Liver (tissue), 9 donors: ENCODE measurements around the gene DCTN1. TPM values are rescaled to one million over a fixed set of nuclear protein-coding genes. Genes with fewer than 3 reads are reported as not detected.
A peak's percentile ranks its signal among the peaks of the same experiment; 100 is the strongest.
"Not testable (repeated sequence)": the region's sequence is repeated elsewhere in the genome, so short reads cannot be mapped to it uniquely, and the experiment has no call there.

Source experiments
- DNase-seq: peaks from one replicate; pipeline ENCODE4 v3.0.0-alpha.2; 2017; ENCODE audit warnings: low spot score
- H3K27ac ChIP-seq, 2 donors: one replicate each; pipeline ENCODE4 v1.7.0; 2013; ENCODE audit warnings: inconsistent platforms in 2 of 2, low read length in 2 of 2, control low read depth in 1 of 2, low read depth in 1 of 2, mild to moderate bottlenecking in 1 of 2
- H3K27me3 ChIP-seq, 4 donors: one replicate each; pipeline versions ENCODE4 v1.6.1 to v1.7.0; 2013; ENCODE audit warnings: low read length in 3 of 4, inconsistent platforms in 1 of 4, mild to moderate bottlenecking in 1 of 4, moderate library complexity in 1 of 4; ENCODE audit not compliant: control insufficient read depth in 4 of 4, insufficient read depth in 4 of 4
- H3K36me3 ChIP-seq, 4 donors: one replicate each; pipeline versions ENCODE4 v1.6.1 to v1.7.0; 2013; ENCODE audit warnings: low read length in 3 of 4, mild to moderate bottlenecking in 3 of 4, low read depth in 1 of 4, moderate library complexity in 1 of 4; ENCODE audit not compliant: control insufficient read depth in 4 of 4, insufficient read depth in 3 of 4
- H3K4me1 ChIP-seq, 4 donors: one replicate each; pipeline versions ENCODE4 v1.6.1 to v1.7.0; 2013; ENCODE audit warnings: low read length in 3 of 4, mild to moderate bottlenecking in 3 of 4, moderate library complexity in 1 of 4; ENCODE audit not compliant: control insufficient read depth in 4 of 4, insufficient read depth in 4 of 4
- H3K4me3 ChIP-seq, 3 donors: one replicate each; pipeline versions ENCODE4 v1.6.1 to v1.7.0; 2013; ENCODE audit warnings: low read length in 3 of 3, control low read depth in 1 of 3, low read depth in 1 of 3, mild to moderate bottlenecking in 1 of 3
- H3K9ac ChIP-seq, 2 donors: one replicate each; pipeline ENCODE4 v1.7.0; 2013; ENCODE audit warnings: low read length in 2 of 2, mild to moderate bottlenecking in 2 of 2, moderate library complexity in 2 of 2, control low read depth in 1 of 2, low read depth in 1 of 2
- H3K9me3 ChIP-seq, 4 donors: one replicate each; pipeline versions ENCODE4 v1.6.1 to v1.7.0; 2013; ENCODE audit warnings: low read length in 3 of 4; ENCODE audit not compliant: control insufficient read depth in 4 of 4
- NR2F2 ChIP-seq: IDR thresholded peaks from 2 replicates; pipeline ENCODE4 v1.6.1; 2016; ENCODE audit warnings: antibody characterized with exemption
- RAD21 ChIP-seq, 2 donors: IDR thresholded peaks; 2 replicates each; pipeline ENCODE4 v1.6.1; 2016; ENCODE audit warnings: antibody characterized with exemption in 2 of 2, mild to moderate bottlenecking in 2 of 2
- TAF1 ChIP-seq: conservative IDR thresholded peaks from 2 replicates; pipeline ENCODE4 v1.6.1; 2016; ENCODE audit warnings: antibody characterized with exemption, mild to moderate bottlenecking
- YY1 ChIP-seq: IDR thresholded peaks from 2 replicates; pipeline ENCODE4 v1.6.1; 2016; ENCODE audit warnings: antibody characterized with exemption, mild to moderate bottlenecking
- WGBS: extraction: QIAGEN DNeasy Blood & Tissue Kit; methylation state at CpG from one replicate; pipeline ENCODE4 v1.1.7; 2013; 5-methylcytosine and 5-hydroxymethylcytosine counted together
- polyA plus RNA-seq, 2 donors: library from polyadenylated mRNA; stranded (reverse) in 1 of 2; unstranded in 1 of 2; fragments of 200-250 nt in 1 of 2; fragments of >200 nt in 1 of 2; fragmentation: Nextera tagmentation in 1 of 2; extraction: Ambion mirVana in 1 of 2; gene quantifications; one replicate each; pipeline versions ENCODE4 v1.2.1 to v1.2.3, GENCODE V29; 2013 to 2015
- total RNA-seq, 2 donors: library from RNA; depleted of rRNA; stranded (reverse); fragments of >200 nt; gene quantifications; one replicate each; pipeline ENCODE4 v1.2.3, GENCODE V29; 2014
- TF ChIP-seq, protein P1 (sequence below): IDR thresholded peaks from 2 replicates; pipeline ENCODE4 v1.6.1; 2016; ENCODE audit warnings: antibody characterized with exemption, mild to moderate bottlenecking
- TF ChIP-seq, protein P2 (sequence below): IDR thresholded peaks from 2 replicates; pipeline ENCODE4 v1.6.1; 2016; ENCODE audit warnings: antibody characterized with exemption
- TF ChIP-seq, protein P3 (sequence below): fragments of 150-350 bp; IDR thresholded peaks from 2 replicates; pipeline ENCODE4 v1.5.1; 2017; ENCODE audit warnings: improper control_type of control experiment, low read depth, low read length; ENCODE audit not compliant: missing input control
- donor health status: healthy.
- donor health status: healthy.
- donor health status: healthy.
- donor health status: healthy.
- donor health status: healthy.

DCTN1 gene
- total and polyA plus RNA-seq, 4 donors: 29.7 to 40.9 (median 33.5) TPM

DNA sequence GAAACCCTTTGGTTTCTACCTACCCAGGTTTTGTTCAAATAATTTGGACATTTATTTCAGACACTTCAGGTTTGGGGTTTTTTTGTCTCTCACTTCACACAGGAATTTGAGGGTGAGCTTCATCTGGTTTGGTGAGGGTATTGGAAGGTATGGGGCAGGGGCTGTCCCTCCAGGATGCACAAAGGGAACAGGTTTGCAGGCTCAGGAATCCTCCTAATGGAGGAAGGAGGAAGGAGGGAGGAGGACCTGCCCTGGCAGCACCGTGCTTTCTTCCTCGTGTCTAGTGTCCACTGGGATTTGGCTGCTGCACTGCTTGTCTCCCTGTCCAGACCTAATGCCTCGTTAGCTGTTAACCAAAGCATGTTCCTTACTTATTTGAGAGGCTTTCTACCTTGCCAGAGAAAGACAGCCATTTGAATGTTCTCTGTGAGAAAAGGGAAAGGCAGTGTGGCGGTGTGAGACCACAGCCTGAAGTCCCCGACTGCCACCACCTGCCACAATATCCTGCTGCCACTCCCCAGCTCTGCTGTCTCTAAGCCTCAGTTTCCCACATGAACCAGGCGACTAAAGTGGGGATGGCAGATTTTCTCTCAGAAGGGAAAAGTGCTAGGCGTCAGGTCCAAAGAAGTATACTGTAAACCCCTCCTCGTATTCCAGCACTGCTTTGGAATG, 34.7 kb downstream of the DCTN1 start (continued):
- TF ChIP-seq, protein P1, sequence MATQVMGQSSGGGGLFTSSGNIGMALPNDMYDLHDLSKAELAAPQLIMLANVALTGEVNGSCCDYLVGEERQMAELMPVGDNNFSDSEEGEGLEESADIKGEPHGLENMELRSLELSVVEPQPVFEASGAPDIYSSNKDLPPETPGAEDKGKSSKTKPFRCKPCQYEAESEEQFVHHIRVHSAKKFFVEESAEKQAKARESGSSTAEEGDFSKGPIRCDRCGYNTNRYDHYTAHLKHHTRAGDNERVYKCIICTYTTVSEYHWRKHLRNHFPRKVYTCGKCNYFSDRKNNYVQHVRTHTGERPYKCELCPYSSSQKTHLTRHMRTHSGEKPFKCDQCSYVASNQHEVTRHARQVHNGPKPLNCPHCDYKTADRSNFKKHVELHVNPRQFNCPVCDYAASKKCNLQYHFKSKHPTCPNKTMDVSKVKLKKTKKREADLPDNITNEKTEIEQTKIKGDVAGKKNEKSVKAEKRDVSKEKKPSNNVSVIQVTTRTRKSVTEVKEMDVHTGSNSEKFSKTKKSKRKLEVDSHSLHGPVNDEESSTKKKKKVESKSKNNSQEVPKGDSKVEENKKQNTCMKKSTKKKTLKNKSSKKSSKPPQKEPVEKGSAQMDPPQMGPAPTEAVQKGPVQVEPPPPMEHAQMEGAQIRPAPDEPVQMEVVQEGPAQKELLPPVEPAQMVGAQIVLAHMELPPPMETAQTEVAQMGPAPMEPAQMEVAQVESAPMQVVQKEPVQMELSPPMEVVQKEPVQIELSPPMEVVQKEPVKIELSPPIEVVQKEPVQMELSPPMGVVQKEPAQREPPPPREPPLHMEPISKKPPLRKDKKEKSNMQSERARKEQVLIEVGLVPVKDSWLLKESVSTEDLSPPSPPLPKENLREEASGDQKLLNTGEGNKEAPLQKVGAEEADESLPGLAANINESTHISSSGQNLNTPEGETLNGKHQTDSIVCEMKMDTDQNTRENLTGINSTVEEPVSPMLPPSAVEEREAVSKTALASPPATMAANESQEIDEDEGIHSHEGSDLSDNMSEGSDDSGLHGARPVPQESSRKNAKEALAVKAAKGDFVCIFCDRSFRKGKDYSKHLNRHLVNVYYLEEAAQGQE: no peak
- no peak for TF ChIP-seq NR2F2
- no peak for TF ChIP-seq TAF1
- TF ChIP-seq, protein P2, sequence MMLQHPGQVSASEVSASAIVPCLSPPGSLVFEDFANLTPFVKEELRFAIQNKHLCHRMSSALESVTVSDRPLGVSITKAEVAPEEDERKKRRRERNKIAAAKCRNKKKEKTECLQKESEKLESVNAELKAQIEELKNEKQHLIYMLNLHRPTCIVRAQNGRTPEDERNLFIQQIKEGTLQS: no peak

DNA sequence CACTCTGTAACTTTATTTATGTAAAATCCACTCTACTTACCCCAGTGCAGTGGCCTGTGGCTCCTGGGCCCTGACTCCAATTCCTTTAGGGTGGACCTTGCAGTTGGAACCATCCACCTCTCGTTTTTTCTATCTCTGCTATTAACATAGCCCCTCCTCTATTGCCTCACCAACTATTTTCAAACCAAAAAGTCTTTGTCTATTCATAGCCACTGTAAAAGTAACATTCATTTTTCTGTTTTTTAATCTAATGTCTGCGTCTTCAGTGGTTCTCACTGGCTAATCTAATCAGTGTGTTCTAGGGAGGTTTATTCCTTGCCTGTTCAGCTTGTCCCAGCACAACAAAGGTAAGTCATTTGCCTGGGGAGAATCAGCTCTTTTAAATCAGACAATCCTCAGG, 36.8 kb downstream of the DCTN1 start, which contains the start of gene SLC4A5:
TSS of gene SLC4A5 (minus strand) at position 101 of the 400 bp plus-strand sequence. CDS start 28,393 bp downstream, outside the sequence.
- DNase-seq: no peak
- Histone ChIP-seq H3K27ac (no peak within 1 kb of the TSS), H3K4me3 (no peak within 1 kb of the TSS), H3K36me3 (no peaks in the 10 kb centered on the region), H3K27me3 (no peaks in the 10 kb centered on the region), H3K9me3 (no peaks in the 10 kb centered on the region), H3K4me1 (no peaks in the 10 kb centered on the region), H3K9ac (no peak within 1 kb of the TSS)
- TF ChIP-seq, protein P2: no peak
- no peak for TF ChIP-seq YY1
- WGBS: 77% methylated on average over 2 of the region's 2 CpGs

DNA sequence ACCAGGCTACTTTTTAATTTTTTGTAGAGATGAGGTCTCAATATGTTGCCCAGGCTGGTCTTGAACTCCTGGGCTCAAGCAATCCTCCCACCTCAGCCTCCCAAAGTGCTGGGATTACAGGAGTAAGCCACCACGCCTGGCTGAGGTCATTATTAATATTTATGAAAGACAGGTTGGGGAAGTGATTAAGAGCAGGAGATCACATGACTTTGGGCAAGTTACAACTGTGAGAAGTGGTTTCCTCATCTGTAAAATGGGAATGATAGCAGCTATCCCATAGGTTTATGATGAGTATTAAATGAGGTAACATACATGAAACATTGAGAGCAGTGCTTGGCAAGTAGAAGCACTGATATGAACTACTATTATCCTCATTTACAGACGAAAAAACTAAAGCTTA, 43.9 kb downstream of the DCTN1 start:
- H3K4me1 ChIP-seq, H3K4me3 ChIP-seq, H3K9me3 ChIP-seq, H3K27ac ChIP-seq, H3K27me3 ChIP-seq, DNase-seq, H3K9ac ChIP-seq, H3K36me3 ChIP-seq: not testable (repeated sequence)
- WGBS: 86% methylated on average over 2 of the region's 2 CpGs

DNA sequence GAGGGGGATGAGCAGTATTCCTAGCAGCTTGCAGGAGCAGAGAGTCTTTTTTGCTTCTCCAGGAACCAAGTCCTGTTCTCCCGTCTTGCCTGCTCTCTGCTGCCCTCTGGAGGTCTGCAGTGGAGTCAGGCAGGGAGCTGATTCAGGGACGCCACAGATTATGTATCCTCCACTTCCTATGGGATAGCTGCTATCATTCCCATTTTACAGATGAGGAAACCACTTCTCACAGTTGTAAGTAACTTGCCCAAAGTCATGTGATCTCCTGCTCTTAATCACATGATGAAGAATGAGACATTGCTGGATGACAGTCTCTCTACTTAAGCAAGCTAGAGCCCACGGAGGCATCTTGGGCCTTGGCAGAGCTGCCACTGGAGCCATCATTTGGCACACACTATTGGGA, 45.2 kb downstream of the DCTN1 start:
- H3K27me3 ChIP-seq: no peaks in the 10 kb centered on the region
- 37% methylated on average over 3 of the region's 3 CpGs for WGBS
- peak; percentile 79 for DNase-seq

More for the DNA sequence above, 45.2 kb downstream of the DCTN1 start:
- no peaks in the 10 kb centered on the region for H3K9me3 ChIP-seq
- no peak overlapping the region for H3K4me3 ChIP-seq
- H3K27ac ChIP-seq: no peak overlapping the region
- no peaks in the 10 kb centered on the region for H3K36me3 ChIP-seq
- no peak overlapping the region for H3K9ac ChIP-seq
- TF ChIP-seq TAF1 (no peak), YY1 (no peak), RAD21 (IDR thresholded peaks at IDR 0.05) (peak; percentile 86 to 90)
- TF ChIP-seq, protein P3, sequence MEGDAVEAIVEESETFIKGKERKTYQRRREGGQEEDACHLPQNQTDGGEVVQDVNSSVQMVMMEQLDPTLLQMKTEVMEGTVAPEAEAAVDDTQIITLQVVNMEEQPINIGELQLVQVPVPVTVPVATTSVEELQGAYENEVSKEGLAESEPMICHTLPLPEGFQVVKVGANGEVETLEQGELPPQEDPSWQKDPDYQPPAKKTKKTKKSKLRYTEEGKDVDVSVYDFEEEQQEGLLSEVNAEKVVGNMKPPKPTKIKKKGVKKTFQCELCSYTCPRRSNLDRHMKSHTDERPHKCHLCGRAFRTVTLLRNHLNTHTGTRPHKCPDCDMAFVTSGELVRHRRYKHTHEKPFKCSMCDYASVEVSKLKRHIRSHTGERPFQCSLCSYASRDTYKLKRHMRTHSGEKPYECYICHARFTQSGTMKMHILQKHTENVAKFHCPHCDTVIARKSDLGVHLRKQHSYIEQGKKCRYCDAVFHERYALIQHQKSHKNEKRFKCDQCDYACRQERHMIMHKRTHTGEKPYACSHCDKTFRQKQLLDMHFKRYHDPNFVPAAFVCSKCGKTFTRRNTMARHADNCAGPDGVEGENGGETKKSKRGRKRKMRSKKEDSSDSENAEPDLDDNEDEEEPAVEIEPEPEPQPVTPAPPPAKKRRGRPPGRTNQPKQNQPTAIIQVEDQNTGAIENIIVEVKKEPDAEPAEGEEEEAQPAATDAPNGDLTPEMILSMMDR: peak; percentile 87
- H3K4me1 ChIP-seq: peaks cover 0 to 10% (median 6%) of the 10 kb centered on the region in 4 donors
